ENCODE data around the gene RDX.

Gene RDX

GRCh38 chr11:110161061-110161460 lies 135.4 kb downstream of the RDX start:
- Histone ChIP-seq H3K9ac (ENCODE audit: low read length) (no peak overlapping the region), H3K9me3 (ENCODE audit: low read length) (no peaks in the 10 kb centered on the region), H3K4me1 (ENCODE audit: insufficient read depth, low read length) (no peaks in the 10 kb centered on the region), H3K27ac (ENCODE audit: low read depth, low read length) (no peak overlapping the region), H3K36me3 (ENCODE audit: insufficient read depth, low read length) (peaks cover 31% of the 10 kb centered on the region), H3K27me3 (ENCODE audit: control insufficient read depth in 1 of 2, insufficient read depth in 2 of 2, low read length in 2 of 2) (no peaks in the 10 kb centered on the region), H3K4me3 (ENCODE audit: low read depth in 1 of 2, low read length in 2 of 2) (no peak overlapping the region)

GRCh38 chr11:110160437-110160836 lies 136.0 kb downstream of the RDX start:
- Histone ChIP-seq H3K36me3 (ENCODE audit: insufficient read depth, low read length) (peaks cover 28% of the 10 kb centered on the region), H3K27me3 (ENCODE audit: control insufficient read depth in 1 of 2, insufficient read depth in 2 of 2, low read length in 2 of 2) (no peaks in the 10 kb centered on the region), H3K4me1 (ENCODE audit: insufficient read depth, low read length) (no peaks in the 10 kb centered on the region), H3K9ac (ENCODE audit: low read length) (no peak overlapping the region), H3K27ac (ENCODE audit: low read depth, low read length) (no peak overlapping the region), H3K4me3 (ENCODE audit: low read depth in 1 of 2, low read length in 2 of 2) (no peak overlapping the region), H3K9me3 (ENCODE audit: low read length) (no peaks in the 10 kb centered on the region)

- Histone ChIP-seq H3K4me1 (ENCODE audit: insufficient read depth, low read length) (no peaks in the 10 kb centered on the region), H3K4me3 (ENCODE audit: low read depth in 1 of 2, low read length in 2 of 2) (no peak overlapping the region), H3K36me3 (ENCODE audit: insufficient read depth, low read length) (peaks cover 24% of the 10 kb centered on the region), H3K9ac (ENCODE audit: low read length) (no peak overlapping the region), H3K27me3 (ENCODE audit: control insufficient read depth in 1 of 2, insufficient read depth in 2 of 2, low read length in 2 of 2) (no peaks in the 10 kb centered on the region), H3K27ac (ENCODE audit: low read depth, low read length) (no peak overlapping the region), H3K9me3 (ENCODE audit: low read length) (no peaks in the 10 kb centered on the region)
Measured at GRCh38 chr11:110160016-110160415, 136.4 kb downstream of the RDX start.

GRCh38 chr11:110159476-110159875 lies 136.9 kb downstream of the RDX start:
- Histone ChIP-seq H3K36me3 (ENCODE audit: insufficient read depth, low read length) (peaks cover 19% of the 10 kb centered on the region), H3K27ac (ENCODE audit: low read depth, low read length) (no peak overlapping the region), H3K4me1 (ENCODE audit: insufficient read depth, low read length) (no peaks in the 10 kb centered on the region), H3K27me3 (ENCODE audit: control insufficient read depth in 1 of 2, insufficient read depth in 2 of 2, low read length in 2 of 2) (no peaks in the 10 kb centered on the region), H3K9me3 (ENCODE audit: low read length) (no peaks in the 10 kb centered on the region), H3K4me3 (ENCODE audit: low read depth in 1 of 2, low read length in 2 of 2) (no peak overlapping the region), H3K9ac (ENCODE audit: low read length) (no peak overlapping the region)

GRCh38 chr11:110158317-110159200 lies 137.9 kb downstream of the RDX start:
- H3K9me3 ChIP-seq (ENCODE audit: low read length): no peaks in the 10 kb centered on the region
- no peaks in the 10 kb centered on the region for H3K4me1 ChIP-seq (ENCODE audit: insufficient read depth, low read length)
- H3K9ac ChIP-seq (ENCODE audit: low read length): no peak overlapping the region
- no peak overlapping the region for H3K27ac ChIP-seq (ENCODE audit: low read depth, low read length)
- H3K27me3 ChIP-seq (ENCODE audit: control insufficient read depth in 1 of 2, insufficient read depth in 2 of 2, low read length in 2 of 2): no peaks in the 10 kb centered on the region
- H3K4me3 ChIP-seq (ENCODE audit: low read depth in 1 of 2, low read length in 2 of 2): no peak overlapping the region
- peaks cover 15% of the 10 kb centered on the region for H3K36me3 ChIP-seq (ENCODE audit: insufficient read depth, low read length)

- Histone ChIP-seq H3K4me1 (ENCODE audit: insufficient read depth, low read length) (no peaks in the 10 kb centered on the region), H3K27me3 (ENCODE audit: control insufficient read depth in 1 of 2, insufficient read depth in 2 of 2, low read length in 2 of 2) (no peaks in the 10 kb centered on the region), H3K36me3 (ENCODE audit: insufficient read depth, low read length) (peaks cover 16% of the 10 kb centered on the region), H3K9me3 (ENCODE audit: low read length) (no peaks in the 10 kb centered on the region), H3K9ac (ENCODE audit: low read length) (no peak overlapping the region), H3K27ac (ENCODE audit: low read depth, low read length) (no peak overlapping the region), H3K4me3 (ENCODE audit: low read depth in 1 of 2, low read length in 2 of 2) (no peak overlapping the region)
Measured at GRCh38 chr11:110156503-110156902, 139.9 kb downstream of the RDX start.

GRCh38 chr11:110153474-110153873 lies 142.9 kb downstream of the RDX start:
- Histone ChIP-seq H3K9ac (ENCODE audit: low read length) (no peak overlapping the region), H3K9me3 (ENCODE audit: low read length) (no peaks in the 10 kb centered on the region), H3K27me3 (ENCODE audit: control insufficient read depth in 1 of 2, insufficient read depth in 2 of 2, low read length in 2 of 2) (no peaks in the 10 kb centered on the region), H3K27ac (ENCODE audit: low read depth, low read length) (no peak overlapping the region), H3K4me3 (ENCODE audit: low read depth in 1 of 2, low read length in 2 of 2) (no peak overlapping the region), H3K36me3 (ENCODE audit: insufficient read depth, low read length) (peaks cover 5% of the 10 kb centered on the region), H3K4me1 (ENCODE audit: insufficient read depth, low read length) (no peaks in the 10 kb centered on the region)

GRCh38 chr11:110152199-110152598 lies 144.2 kb downstream of the RDX start:
- no peak overlapping the region for H3K4me3 ChIP-seq (ENCODE audit: low read depth in 1 of 2, low read length in 2 of 2)
- H3K9ac ChIP-seq (ENCODE audit: low read length): no peak overlapping the region
- no peak overlapping the region for H3K27ac ChIP-seq (ENCODE audit: low read depth, low read length)
- H3K27me3 ChIP-seq (ENCODE audit: control insufficient read depth in 1 of 2, insufficient read depth in 2 of 2, low read length in 2 of 2): no peaks in the 10 kb centered on the region
- no peaks in the 10 kb centered on the region for H3K9me3 ChIP-seq (ENCODE audit: low read length)
- H3K36me3 ChIP-seq (ENCODE audit: insufficient read depth, low read length): peaks cover 4% of the 10 kb centered on the region
- no peaks in the 10 kb centered on the region for H3K4me1 ChIP-seq (ENCODE audit: insufficient read depth, low read length)

- H3K27ac ChIP-seq (ENCODE audit: low read depth, low read length): no peak overlapping the region
- H3K36me3 ChIP-seq (ENCODE audit: insufficient read depth, low read length): peaks cover 4% of the 10 kb centered on the region
Measured at GRCh38 chr11:110148775-110149744, 147.4 kb downstream of the RDX start.

GRCh38 chr11:110147962-110148709 lies 148.3 kb downstream of the RDX start:
- Histone ChIP-seq H3K27me3 (ENCODE audit: control insufficient read depth in 1 of 2, insufficient read depth in 2 of 2, low read length in 2 of 2) (no peaks in the 10 kb centered on the region), H3K4me1 (ENCODE audit: insufficient read depth, low read length) (no peaks in the 10 kb centered on the region), H3K9ac (ENCODE audit: low read length) (no peak overlapping the region), H3K4me3 (ENCODE audit: low read depth in 1 of 2, low read length in 2 of 2) (no peak overlapping the region), H3K36me3 (ENCODE audit: insufficient read depth, low read length) (no peaks in the 10 kb centered on the region), H3K9me3 (ENCODE audit: low read length) (no peaks in the 10 kb centered on the region), H3K27ac (ENCODE audit: low read depth, low read length) (no peak overlapping the region)

More at GRCh38 chr11:110148775-110149744, 147.4 kb downstream of the RDX start:
- H3K4me3 ChIP-seq (ENCODE audit: low read depth in 1 of 2, low read length in 2 of 2): no peak overlapping the region
- no peaks in the 10 kb centered on the region for H3K27me3 ChIP-seq (ENCODE audit: control insufficient read depth in 1 of 2, insufficient read depth in 2 of 2, low read length in 2 of 2)
- no peaks in the 10 kb centered on the region for H3K4me1 ChIP-seq (ENCODE audit: insufficient read depth, low read length)
- H3K9ac ChIP-seq (ENCODE audit: low read length): no peak overlapping the region
- no peaks in the 10 kb centered on the region for H3K9me3 ChIP-seq (ENCODE audit: low read length)

GRCh38 chr11:110141812-110142211 lies 154.6 kb downstream of the RDX start:
- Histone ChIP-seq H3K27ac (ENCODE audit: low read depth, low read length) (no peak overlapping the region), H3K9ac (ENCODE audit: low read length) (no peak overlapping the region), H3K27me3 (ENCODE audit: control insufficient read depth in 1 of 2, insufficient read depth in 2 of 2, low read length in 2 of 2) (no peaks in the 10 kb centered on the region), H3K4me3 (ENCODE audit: low read depth in 1 of 2, low read length in 2 of 2) (no peak overlapping the region), H3K36me3 (ENCODE audit: insufficient read depth, low read length) (no peaks in the 10 kb centered on the region), H3K4me1 (ENCODE audit: insufficient read depth, low read length) (no peaks in the 10 kb centered on the region), H3K9me3 (ENCODE audit: low read length) (no peaks in the 10 kb centered on the region)
